HCT116 (cell line): ENCODE data around the gene MIA2.

Source experiments
- CEBPB ChIP-seq: IDR thresholded peaks from 2 replicates; pipeline ENCODE4 v1.6.1; 2012; ENCODE audit warnings: low read depth
- CTCF ChIP-seq, 3 experiments: fragments of 200-600 bp in 1 of 3; sonication (generic) in 1 of 3; IDR thresholded peaks in 2 of 3; conservative IDR thresholded peaks in 1 of 3; 2 replicates each; pipeline ENCODE4 v1.5.1; 2012 to 2017; ENCODE audit warnings: low read depth in 2 of 3, low read length in 2 of 3, antibody characterized with exemption in 1 of 3, borderline replicate concordance in 1 of 3, control low read depth in 1 of 3, mild to moderate bottlenecking in 1 of 3, mixed read lengths in 1 of 3, mixed run types in 1 of 3, moderate library complexity in 1 of 3; ENCODE audit not compliant: insufficient read depth in 1 of 3
- EGR1 ChIP-seq: IDR thresholded peaks from 2 replicates; pipeline ENCODE4 v1.6.1; 2012; ENCODE audit warnings: low read depth
- EZH2 ChIP-seq: fragments of 200-600 bp; sonication (generic); IDR thresholded peaks from 2 replicates; pipeline ENCODE4 v1.6.1; 2017; ENCODE audit warnings: antibody characterized with exemption, mixed run types
- EZH2phosphoT487 ChIP-seq: fragments of 200-600 bp; IDR thresholded peaks from 2 replicates; pipeline ENCODE4 v1.6.1; 2018; ENCODE audit warnings: antibody characterized with exemption, borderline replicate concordance
- JUND ChIP-seq: IDR thresholded peaks from 2 replicates; pipeline ENCODE4 v1.6.1; 2012
- MAX ChIP-seq: IDR thresholded peaks from 2 replicates; pipeline ENCODE4 v1.6.1; 2012
- POLR2A ChIP-seq: IDR thresholded peaks from 2 replicates; pipeline ENCODE4 v1.7.0; 2011; ENCODE audit warnings: borderline replicate concordance; ENCODE audit not compliant: insufficient read depth, insufficient read length; ENCODE audit errors: extremely low read depth
- REST ChIP-seq: IDR thresholded peaks from 2 replicates; pipeline ENCODE4 v1.6.1; 2012; ENCODE audit warnings: low read depth
- YY1 ChIP-seq: IDR thresholded peaks from 2 replicates; pipeline ENCODE4 v1.6.1; 2011; ENCODE audit warnings: low read length, low read depth, moderate library complexity, mild to moderate bottlenecking; ENCODE audit not compliant: insufficient replicate concordance; ENCODE audit errors: extremely low read depth
- ZFX ChIP-seq: fragments of 450-650 bp; IDR thresholded peaks from 2 replicates; pipeline ENCODE4 v1.6.1; 2017

GRCh38 chr14:39268393-39268792 is 34.7 kb downstream of the MIA2 start:
- no peak for TF ChIP-seq EZH2
- TF ChIP-seq CTCF (IDR thresholded peaks at IDR 0.05 in 2 of 3, conservative IDR thresholded peaks at IDR 0.05 in 1 of 3; ENCODE audit: borderline replicate concordance in 1 of 3, insufficient read depth in 1 of 3, low read depth in 2 of 3, low read length in 2 of 3), result no peak
- TF ChIP-seq JUND, result no peak
- TF ChIP-seq POLR2A, result no peak
- no peak for TF ChIP-seq MAX
- no peak for TF ChIP-seq YY1
- no peak for TF ChIP-seq EGR1
- TF ChIP-seq CEBPB, result no peak
- TF ChIP-seq REST, result no peak
- no peak for TF ChIP-seq ZFX
- TF ChIP-seq EZH2phosphoT487, result no peak
